Measurements from ENCODE around the gene LARP6.
"Not testable (repeated sequence)": the region's sequence is repeated elsewhere in the genome, so short reads cannot be mapped to it uniquely, and the experiment has no call there.

The LARP6 gene

GRCh38 chr15:70879401-70879800, 25.4 kb upstream of the LARP6 start:
- no peak for TF ChIP-seq CTCF (conservative IDR thresholded peaks at IDR 0.05; ENCODE audit: low read depth, low read length)
- no peak overlapping the region for H3K4me3 ChIP-seq (ENCODE audit: low read length)
- DNase-seq (ENCODE audit: low read depth): no peak

- no peak overlapping the region for H3K4me3 ChIP-seq (ENCODE audit: low read length)
- no peak for DNase-seq (ENCODE audit: low read depth)
- no peak for TF ChIP-seq CTCF (conservative IDR thresholded peaks at IDR 0.05; ENCODE audit: low read depth, low read length)
These were observed 22.7 kb upstream of the LARP6 start for GRCh38 chr15:70876683-70877082.

GRCh38 chr15:70876011-70876410, 22.1 kb upstream of the LARP6 start:
- H3K4me3 ChIP-seq (ENCODE audit: low read length): no peak overlapping the region
- TF ChIP-seq CTCF (conservative IDR thresholded peaks at IDR 0.05; ENCODE audit: low read depth, low read length): no peak
- DNase-seq (ENCODE audit: low read depth): no peak

GRCh38 chr15:70875001-70875782, 21.2 kb upstream of the LARP6 start:
- H3K4me3 ChIP-seq (ENCODE audit: low read length): no peak overlapping the region
- no peak for DNase-seq (ENCODE audit: low read depth)
- TF ChIP-seq CTCF (conservative IDR thresholded peaks at IDR 0.05; ENCODE audit: low read depth, low read length): peak; percentile 68

GRCh38 chr15:70873232-70874054, 19.5 kb upstream of the LARP6 start:
- no peak for TF ChIP-seq CTCF (conservative IDR thresholded peaks at IDR 0.05; ENCODE audit: low read depth, low read length)
- H3K4me3 ChIP-seq (ENCODE audit: low read length): no peak overlapping the region
- no peak for DNase-seq (ENCODE audit: low read depth)

GRCh38 chr15:70871490-70871889, 17.5 kb upstream of the LARP6 start:
- not testable (repeated sequence) for DNase-seq (ENCODE audit: low read depth)

GRCh38 chr15:70870051-70870450, 16.1 kb upstream of the LARP6 start:
- no peak for TF ChIP-seq CTCF (conservative IDR thresholded peaks at IDR 0.05; ENCODE audit: low read depth, low read length)
- no peak for DNase-seq (ENCODE audit: low read depth)
- no peak overlapping the region for H3K4me3 ChIP-seq (ENCODE audit: low read length)

More at GRCh38 chr15:70871490-70871889, 17.5 kb upstream of the LARP6 start:
- H3K4me3 ChIP-seq (ENCODE audit: low read length): not testable (repeated sequence)
